Measurements from ENCODE around the gene TCF7L2. TPM values are rescaled to one million over a fixed set of nuclear protein-coding genes. Genes with fewer than 3 reads are reported as not detected.

TCF7L2 gene
- total and polyA plus RNA-seq, 12 donors, result 8.7 to 24.7 (median 14.8) TPM

DNA sequence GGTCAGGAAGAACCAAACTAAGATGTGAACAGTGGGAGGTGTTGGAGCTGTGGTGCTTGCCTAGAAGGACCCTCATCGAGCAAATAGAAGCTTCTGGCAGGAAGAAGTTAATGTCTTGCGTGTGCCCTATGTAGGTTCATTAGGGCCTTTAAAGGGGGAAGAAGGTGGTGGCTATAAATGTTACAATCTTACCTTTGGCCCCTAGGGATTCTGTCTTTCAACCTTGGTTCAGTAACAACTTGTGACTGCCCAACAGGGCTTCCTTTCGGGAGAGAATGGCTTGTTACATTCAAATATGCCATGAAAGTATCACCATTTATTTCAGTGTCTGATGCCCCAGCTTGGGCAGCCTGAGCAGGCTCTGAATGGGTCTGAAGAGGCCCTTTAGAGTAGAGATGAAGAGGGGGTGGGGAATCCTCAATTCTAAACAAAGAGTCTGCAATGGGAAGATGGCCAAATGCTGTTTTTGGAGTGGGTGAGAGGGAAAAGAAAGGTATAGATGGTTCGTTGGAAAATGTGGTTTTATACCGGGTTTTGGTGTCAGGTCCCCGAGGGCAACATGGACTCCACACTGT is 108.0 kb downstream of the TCF7L2 start:
- intact Hi-C loops (cut with DNase I), result no loop called here

DNA sequence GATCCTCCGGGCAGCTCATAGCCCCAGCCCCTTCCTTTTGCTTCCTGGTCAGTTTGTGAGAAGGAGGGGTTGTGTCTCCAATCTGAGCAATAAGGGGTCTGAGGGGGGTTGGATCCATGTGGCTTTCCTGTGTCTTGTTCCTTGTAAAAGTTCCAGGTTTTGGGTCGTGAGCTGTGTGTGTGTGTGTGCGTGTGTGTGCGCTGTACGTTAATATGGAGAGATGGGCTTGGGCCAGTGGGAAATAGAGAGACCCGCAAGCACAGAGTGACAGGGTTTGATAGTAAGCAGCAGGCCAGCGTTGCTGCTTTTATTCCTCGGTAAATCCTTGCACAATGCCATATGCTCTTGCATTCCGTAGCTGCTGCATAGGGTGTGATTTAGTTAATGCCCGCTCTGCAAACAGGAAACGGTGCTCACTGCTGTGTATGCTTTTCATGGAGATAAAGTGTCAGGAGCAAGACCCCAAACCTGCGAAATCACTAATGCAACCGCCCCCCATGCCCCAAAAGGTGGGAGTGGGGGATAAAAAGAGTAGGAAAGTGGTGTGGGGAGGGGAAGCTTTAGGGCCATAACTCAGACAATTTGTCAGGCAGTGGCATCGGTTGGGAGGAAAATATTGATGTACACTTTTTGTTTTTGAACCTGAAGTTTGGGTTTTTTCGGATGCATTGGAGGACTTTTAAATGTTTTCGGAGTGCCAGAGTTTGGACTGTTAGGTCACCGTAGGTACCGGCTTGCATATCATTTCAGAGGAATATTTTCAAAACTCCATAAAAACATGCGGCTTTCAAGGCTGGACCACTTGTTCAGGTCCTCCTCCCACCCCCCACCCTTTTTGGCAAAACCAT is 108.7 kb downstream of the TCF7L2 start:
- peaks cover 9 to 37% of the 10 kb centered on the region in 2 donors for H3K4me1 ChIP-seq (replicated peaks in 1 of 2)
- intact Hi-C loops (cut with DNase I), result no loop called here
- DNase-seq, result no peak
- H3K4me3 ChIP-seq, result peak overlapping the region in 1 of 4 donors; percentile 30
- no peaks in the 10 kb centered on the region for H3K36me3 ChIP-seq (replicated peaks in 1 of 2)
- H3K27ac ChIP-seq, result peak overlapping the region in 1 of 5 donors; percentile 66
- 49 to 56% (median 52%) methylated on average over 19 of the region's 19 CpGs for WGBS, 4 donors
- H3K9me3 ChIP-seq (replicated peaks in 1 of 3), result no peaks in the 10 kb centered on the region
- TF ChIP-seq POLR2A (IDR thresholded peaks at IDR 0.05), result no peak
- TF ChIP-seq, protein P1, sequence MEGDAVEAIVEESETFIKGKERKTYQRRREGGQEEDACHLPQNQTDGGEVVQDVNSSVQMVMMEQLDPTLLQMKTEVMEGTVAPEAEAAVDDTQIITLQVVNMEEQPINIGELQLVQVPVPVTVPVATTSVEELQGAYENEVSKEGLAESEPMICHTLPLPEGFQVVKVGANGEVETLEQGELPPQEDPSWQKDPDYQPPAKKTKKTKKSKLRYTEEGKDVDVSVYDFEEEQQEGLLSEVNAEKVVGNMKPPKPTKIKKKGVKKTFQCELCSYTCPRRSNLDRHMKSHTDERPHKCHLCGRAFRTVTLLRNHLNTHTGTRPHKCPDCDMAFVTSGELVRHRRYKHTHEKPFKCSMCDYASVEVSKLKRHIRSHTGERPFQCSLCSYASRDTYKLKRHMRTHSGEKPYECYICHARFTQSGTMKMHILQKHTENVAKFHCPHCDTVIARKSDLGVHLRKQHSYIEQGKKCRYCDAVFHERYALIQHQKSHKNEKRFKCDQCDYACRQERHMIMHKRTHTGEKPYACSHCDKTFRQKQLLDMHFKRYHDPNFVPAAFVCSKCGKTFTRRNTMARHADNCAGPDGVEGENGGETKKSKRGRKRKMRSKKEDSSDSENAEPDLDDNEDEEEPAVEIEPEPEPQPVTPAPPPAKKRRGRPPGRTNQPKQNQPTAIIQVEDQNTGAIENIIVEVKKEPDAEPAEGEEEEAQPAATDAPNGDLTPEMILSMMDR (IDR thresholded peaks at IDR 0.05), result no peak
- no peaks in the 10 kb centered on the region for H3K27me3 ChIP-seq

More for the DNA sequence above, 108.0 kb downstream of the TCF7L2 start:
- TF ChIP-seq, protein P1 (IDR thresholded peaks at IDR 0.05), result no peak
- no peak for TF ChIP-seq POLR2A (IDR thresholded peaks at IDR 0.05)
- no peak overlapping the region for H3K4me3 ChIP-seq
- H3K4me1 ChIP-seq (replicated peaks in 1 of 2), result peaks cover 9 to 31% of the 10 kb centered on the region in 2 donors
- H3K27me3 ChIP-seq, result no peaks in the 10 kb centered on the region
- WGBS, 4 donors, result 80 to 89% (median 85%) methylated on average over 6 of the region's 6 CpGs
- H3K9me3 ChIP-seq (replicated peaks in 1 of 3), result no peaks in the 10 kb centered on the region
- no peak for DNase-seq
- no peak overlapping the region for H3K27ac ChIP-seq
- H3K36me3 ChIP-seq (replicated peaks in 1 of 2), result no peaks in the 10 kb centered on the region

DNA sequence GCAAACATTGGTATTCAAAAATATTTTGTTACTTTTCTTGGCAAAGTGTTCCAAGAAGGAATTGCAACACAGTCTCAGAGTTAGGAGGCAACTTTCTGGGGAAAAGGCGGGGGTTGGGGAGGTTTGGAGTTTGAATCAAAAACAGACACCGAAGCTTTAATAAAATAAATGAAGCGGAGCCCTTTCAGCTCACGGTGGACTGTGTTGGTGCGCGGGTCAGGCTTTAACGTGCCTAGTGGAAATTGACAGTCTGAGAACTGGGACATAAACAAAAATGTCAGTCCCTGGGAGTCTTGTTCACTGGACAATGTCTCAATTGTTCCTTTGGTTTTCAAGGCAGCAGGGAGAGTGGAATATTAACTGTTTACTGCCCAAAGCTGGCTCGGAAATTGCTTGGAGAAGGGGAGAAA is 109.3 kb downstream of the TCF7L2 start:
- H3K27me3 ChIP-seq, result no peaks in the 10 kb centered on the region
- intact Hi-C loops (cut with DNase I), result no loop called here
- 22 to 29% (median 26%) methylated on average over 8 of the region's 8 CpGs for WGBS, 4 donors
- peak in 2 of 7 donors; percentile 31 to 33 for DNase-seq
- H3K4me1 ChIP-seq (replicated peaks in 1 of 2), result peaks cover 9 to 43% of the 10 kb centered on the region in 2 donors
- no peaks in the 10 kb centered on the region for H3K9me3 ChIP-seq (replicated peaks in 1 of 3)
- H3K27ac ChIP-seq, result peak overlapping the region in 2 of 5 donors; percentile 19 to 66
- H3K4me3 ChIP-seq, result peak overlapping the region in 1 of 4 donors; percentile 30
- no peaks in the 10 kb centered on the region for H3K36me3 ChIP-seq (replicated peaks in 1 of 2)
- TF ChIP-seq, protein P1 (IDR thresholded peaks at IDR 0.05), result no peak
- TF ChIP-seq POLR2A (IDR thresholded peaks at IDR 0.05), result no peak

DNA sequence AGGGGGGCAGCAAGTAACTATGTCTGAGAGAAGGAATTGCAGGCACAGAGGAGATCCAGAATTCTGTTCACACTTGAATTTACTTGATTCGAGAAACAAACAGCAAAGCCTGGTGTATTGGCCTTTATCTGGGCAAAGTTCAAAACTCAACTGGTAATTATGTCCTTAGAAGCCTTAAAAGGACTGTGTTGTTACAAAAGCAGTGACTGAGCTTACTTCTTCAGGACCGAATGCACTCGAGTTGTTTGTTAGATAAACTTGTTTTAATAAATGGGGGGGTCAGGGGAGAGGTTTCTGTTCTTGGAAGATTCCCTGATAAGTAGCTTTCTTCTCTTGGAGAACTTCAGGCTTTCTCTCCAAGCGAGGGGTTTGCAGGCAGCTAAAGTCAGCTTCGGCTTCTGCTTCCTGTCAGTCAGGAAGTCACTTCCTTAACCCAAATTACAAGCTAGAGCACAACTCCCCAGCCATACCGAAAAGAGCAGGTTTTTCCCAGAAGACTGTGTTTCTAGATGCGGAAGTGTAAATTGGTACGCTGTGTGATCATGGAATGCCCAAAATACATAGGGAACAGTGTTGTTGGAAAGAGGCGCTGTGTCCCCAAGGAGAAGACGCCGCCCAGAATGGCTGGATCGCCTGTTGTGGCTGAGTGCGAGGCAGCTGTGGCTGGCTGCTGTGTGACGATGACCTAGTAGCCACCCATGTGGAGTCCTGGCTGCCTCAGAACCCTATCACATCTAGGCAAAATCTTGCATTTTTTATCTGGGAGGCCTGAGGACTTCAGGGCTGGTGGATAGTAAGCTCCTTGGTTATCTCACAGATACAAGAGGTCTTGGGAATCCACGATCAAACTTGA is 110.4 kb downstream of the TCF7L2 start:
- Histone ChIP-seq H3K4me1 (replicated peaks in 1 of 2) (peaks cover 9 to 43% of the 10 kb centered on the region in 2 donors), H3K27ac (peak overlapping the region in 2 of 5 donors; percentile 19 to 66)

More for the DNA sequence above, 110.4 kb downstream of the TCF7L2 start:
- Histone ChIP-seq H3K27me3 (no peaks in the 10 kb centered on the region), H3K9me3 (replicated peaks in 1 of 3) (no peaks in the 10 kb centered on the region), H3K36me3 (replicated peaks in 1 of 2) (no peaks in the 10 kb centered on the region), H3K4me3 (peak overlapping the region in 1 of 4 donors; percentile 30)
- intact Hi-C loops (cut with DNase I), result no loop called here
- no peak for TF ChIP-seq POLR2A (IDR thresholded peaks at IDR 0.05)
- TF ChIP-seq, protein P1 (IDR thresholded peaks at IDR 0.05), result no peak
- DNase-seq, result peak in 1 of 7 donors; percentile 25
- 53 to 70% (median 60%) methylated on average over 15 of the region's 15 CpGs for WGBS, 4 donors

Data from adrenal gland (tissue), 12 donors.